Muscle layer of colon (tissue), 2 donors: ENCODE results near the gene BICRA.
"Not testable (repeated sequence)": the region's sequence is repeated elsewhere in the genome, so short reads cannot be mapped to it uniquely, and the experiment has no call there.

Experiments used
- H3K27ac ChIP-seq: one replicate; pipeline ENCODE4 v1.7.0; 2013; ENCODE audit warnings: low read depth, mild to moderate bottlenecking, low read length, moderate library complexity
- H3K27me3 ChIP-seq, 2 donors: one replicate each; pipeline ENCODE4 v1.7.0; 2013; ENCODE audit warnings: low read length in 2 of 2, mild to moderate bottlenecking in 2 of 2; ENCODE audit not compliant: insufficient read depth in 2 of 2, control insufficient read depth in 1 of 2
- H3K36me3 ChIP-seq: one replicate; pipeline ENCODE4 v1.7.0; 2013; ENCODE audit warnings: mild to moderate bottlenecking, low read length; ENCODE audit not compliant: insufficient read depth
- H3K4me1 ChIP-seq: one replicate; pipeline ENCODE4 v1.7.0; 2013; ENCODE audit warnings: mild to moderate bottlenecking, low read length; ENCODE audit not compliant: insufficient read depth
- H3K4me3 ChIP-seq, 2 donors: one replicate each; pipeline ENCODE4 v1.7.0; 2013; ENCODE audit warnings: low read length in 2 of 2, low read depth in 1 of 2, mild to moderate bottlenecking in 1 of 2, moderate library complexity in 1 of 2
- H3K9ac ChIP-seq: one replicate; pipeline ENCODE4 v1.7.0; 2013; ENCODE audit warnings: low read length
- H3K9me3 ChIP-seq: one replicate; pipeline ENCODE4 v1.7.0; 2013; ENCODE audit warnings: mild to moderate bottlenecking, low read length
- donor health status: abdominal sarcoma.
- donor health status: Adenocarcinoma of cecum.

Gene BICRA

DNA sequence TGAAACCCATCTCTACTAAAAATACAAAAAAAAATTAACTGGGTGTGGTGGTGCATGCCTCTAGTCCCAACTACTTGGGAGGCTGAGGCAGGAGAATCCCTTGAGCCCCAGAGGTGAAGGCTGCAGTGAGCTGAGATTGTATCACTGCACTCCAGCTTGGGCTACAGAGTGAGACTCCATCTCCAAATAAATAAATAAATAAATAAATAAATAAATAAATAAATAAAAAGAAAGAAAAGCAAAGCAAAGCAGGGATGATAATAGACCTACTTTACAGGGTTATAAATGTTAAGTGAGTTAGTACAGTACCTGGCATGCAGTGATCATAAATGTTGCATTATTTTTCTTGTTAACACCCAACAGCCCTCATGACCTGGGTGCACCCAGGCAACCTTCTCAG is 105.9 kb downstream of the BICRA start:
- not testable (repeated sequence) for H3K36me3 ChIP-seq, H3K27ac ChIP-seq, H3K27me3 ChIP-seq, H3K9me3 ChIP-seq, H3K9ac ChIP-seq
- Histone ChIP-seq H3K4me1 (peaks cover 50% of the 10 kb centered on the region), H3K4me3 (peak overlapping the region in 1 of 2 donors; percentile 94)

DNA sequence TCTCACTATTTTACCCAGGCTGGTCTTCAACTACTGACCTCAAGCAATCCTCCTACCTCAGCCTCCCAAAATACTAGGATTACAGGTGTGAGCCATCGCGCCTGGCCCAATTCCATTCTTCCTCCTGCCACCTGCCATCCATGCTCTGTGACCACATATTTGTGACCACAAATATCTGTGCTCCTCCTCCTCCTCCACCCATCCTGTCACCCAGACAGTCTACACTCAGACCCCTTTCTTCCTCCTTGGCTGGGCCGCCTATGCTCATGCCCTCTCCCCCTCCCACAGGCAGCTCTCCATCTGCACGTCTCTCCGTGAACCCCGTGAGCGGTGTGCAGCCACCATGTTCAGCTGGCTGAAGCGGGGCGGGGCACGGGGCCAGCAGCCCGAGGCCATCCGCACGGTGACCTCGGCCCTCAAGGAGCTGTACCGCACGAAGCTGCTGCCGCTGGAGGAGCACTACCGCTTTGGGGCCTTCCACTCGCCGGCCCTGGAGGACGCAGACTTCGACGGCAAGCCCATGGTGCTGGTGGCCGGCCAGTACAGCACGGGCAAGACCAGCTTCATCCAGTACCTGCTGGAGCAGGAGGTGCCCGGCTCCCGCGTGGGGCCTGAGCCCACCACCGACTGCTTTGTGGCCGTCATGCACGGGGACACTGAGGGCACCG is 107.5 kb downstream of the BICRA start:
- no peak overlapping the region for H3K9ac ChIP-seq
- peaks cover 9% of the 10 kb centered on the region for H3K36me3 ChIP-seq
- no peak overlapping the region for H3K27ac ChIP-seq
- H3K27me3 ChIP-seq = no peaks in the 10 kb centered on the region
- peaks cover 65% of the 10 kb centered on the region for H3K4me1 ChIP-seq
- no peak overlapping the region for H3K4me3 ChIP-seq
- H3K9me3 ChIP-seq = no peaks in the 10 kb centered on the region

DNA sequence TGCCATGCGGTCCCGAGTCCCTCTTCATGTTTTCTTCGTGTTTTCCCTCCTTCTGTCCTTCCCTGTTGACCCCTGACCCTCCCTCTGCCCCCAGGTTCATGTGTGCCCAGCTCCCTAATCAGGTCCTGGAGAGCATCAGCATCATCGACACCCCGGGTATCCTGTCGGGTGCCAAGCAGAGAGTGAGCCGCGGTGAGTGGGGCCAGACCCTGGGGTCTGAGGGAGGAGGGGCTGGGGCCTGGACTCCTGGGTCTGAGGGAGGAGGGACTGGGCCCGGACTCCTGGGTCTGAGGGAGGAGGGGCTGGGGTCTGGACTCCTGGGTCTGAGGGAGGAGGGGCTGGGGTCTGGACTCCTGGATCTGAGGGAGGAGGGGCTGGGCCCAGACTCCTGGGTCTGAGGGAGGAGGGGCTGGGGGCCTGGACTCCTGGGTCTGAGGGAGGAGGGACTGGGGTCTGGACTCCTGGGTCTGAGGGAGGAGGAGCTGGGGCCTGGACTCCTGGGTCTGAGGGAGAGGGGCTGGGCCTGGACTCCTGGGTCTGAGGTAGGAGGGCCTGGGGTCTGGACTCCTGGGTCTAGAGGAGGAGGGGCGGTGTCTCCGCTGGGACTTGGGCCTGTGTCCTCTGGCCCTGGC is 109.6 kb downstream of the BICRA start:
- peaks cover 74% of the 10 kb centered on the region for H3K4me1 ChIP-seq
- not testable (repeated sequence) for H3K9me3 ChIP-seq, H3K27me3 ChIP-seq, H3K36me3 ChIP-seq
- peak overlapping the region; percentile 80 for H3K9ac ChIP-seq
- peak overlapping the region; percentile 96 for H3K27ac ChIP-seq
- H3K4me3 ChIP-seq = peak overlapping the region; percentile 36 to 38

DNA sequence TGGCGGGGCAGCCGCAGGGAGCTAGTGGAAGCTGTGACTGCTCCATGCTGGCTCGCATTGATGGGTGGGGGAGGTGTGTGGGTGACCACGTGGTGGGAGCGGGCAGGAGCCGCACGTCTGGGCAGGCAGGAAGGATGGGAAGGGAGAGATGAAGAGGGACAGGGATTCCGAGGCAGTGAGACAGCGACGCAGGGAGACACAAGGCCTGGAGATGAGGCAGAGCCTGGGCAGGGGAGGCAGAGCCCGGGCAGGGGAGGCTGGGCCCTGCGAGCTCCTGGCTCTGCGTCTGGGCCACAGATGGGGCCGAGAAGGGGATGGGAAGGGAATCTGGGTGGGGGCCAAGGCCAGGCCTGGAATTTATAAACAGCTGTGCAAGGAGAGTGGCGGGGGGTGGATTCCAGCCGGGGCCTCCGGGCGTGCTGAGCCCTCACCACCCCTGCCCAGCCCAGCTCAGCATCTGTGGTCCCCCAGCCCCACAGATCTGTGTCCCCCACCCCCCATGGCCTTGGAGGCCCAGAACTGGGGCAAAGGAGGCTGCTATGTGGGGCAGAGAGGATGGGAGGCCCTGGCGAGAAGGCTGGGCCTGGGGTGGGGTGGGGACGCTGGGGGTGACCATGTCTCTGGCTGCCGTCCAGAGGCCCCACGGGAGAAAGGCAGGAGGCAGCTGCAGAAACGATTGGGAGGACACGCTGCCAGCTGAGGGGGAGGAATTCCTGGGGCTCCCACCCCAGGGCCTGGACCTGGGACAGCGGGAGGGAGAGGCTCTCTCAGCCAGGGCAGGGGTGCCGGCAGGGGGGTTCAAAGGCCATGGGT is 110.3 kb downstream of the BICRA start:
- H3K9me3 ChIP-seq = no peaks in the 10 kb centered on the region
- peak overlapping the region; percentile 96 for H3K27ac ChIP-seq
- peak overlapping the region; percentile 80 for H3K9ac ChIP-seq
- peaks cover 12% of the 10 kb centered on the region for H3K36me3 ChIP-seq
- H3K4me1 ChIP-seq = peaks cover 76% of the 10 kb centered on the region
- H3K27me3 ChIP-seq = no peaks in the 10 kb centered on the region
- H3K4me3 ChIP-seq = peak overlapping the region; percentile 36 to 38

DNA sequence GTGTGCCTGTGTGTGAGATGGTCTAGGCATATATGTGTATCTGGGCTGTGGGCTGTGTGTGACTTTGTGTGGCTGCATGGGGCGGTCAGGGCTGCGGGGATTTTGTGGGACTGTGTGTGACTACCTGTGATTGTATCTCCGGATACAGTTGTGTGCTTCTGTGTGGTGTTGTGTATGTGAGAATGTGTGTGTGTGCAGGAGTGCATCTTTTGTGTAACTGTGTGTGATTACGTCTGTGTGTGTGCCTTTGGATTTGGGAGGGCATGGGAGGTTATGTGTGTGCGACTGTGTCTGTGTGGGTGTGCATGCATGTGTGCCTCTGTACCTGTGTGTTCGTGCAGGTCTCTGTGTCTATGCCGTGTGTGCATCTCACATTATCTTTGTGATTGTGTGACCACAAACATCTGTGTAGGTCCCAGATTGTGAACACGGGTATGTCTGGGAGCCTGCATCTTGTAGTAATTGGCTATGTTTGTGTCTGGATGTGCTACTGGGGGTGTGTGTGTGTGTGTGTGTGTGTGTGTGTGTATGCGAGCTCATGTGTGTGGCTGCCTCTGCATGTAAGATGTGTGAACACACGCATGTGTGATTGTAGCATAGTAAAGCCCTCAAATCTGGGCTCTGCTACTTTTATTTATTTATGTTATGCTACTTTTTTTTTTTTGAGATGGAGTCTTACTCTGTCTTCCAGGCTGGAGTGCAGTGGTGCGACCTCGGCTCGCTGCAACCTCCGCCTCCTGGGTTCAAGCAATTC is 111.9 kb downstream of the BICRA start:
- peaks cover 17% of the 10 kb centered on the region for H3K36me3 ChIP-seq

DNA sequence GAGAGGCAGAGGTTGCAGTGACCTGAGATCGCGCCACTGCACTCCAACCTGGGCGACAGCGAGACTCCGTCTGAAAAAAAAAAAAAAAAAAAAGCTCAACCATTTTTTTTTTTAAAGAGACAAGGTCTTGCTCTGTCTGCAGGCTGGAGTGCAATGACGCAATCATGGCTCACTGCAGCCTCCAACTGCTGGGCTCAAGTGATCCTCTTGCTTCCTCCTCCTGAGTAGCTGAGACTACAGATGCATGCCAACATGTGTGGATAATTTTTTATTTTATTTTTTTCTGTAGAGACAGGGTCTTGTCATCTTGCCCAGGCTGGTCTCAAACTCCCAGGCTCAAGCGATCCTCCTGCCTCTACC is 114.6 kb downstream of the BICRA start:
- Histone ChIP-seq H3K27me3 (no peaks in the 10 kb centered on the region), H3K9ac (no peak overlapping the region), H3K9me3 (no peaks in the 10 kb centered on the region), H3K4me1 (peaks cover 53% of the 10 kb centered on the region), H3K36me3 (peaks cover 25% of the 10 kb centered on the region), H3K27ac (peak overlapping the region; percentile 80), H3K4me3 (peak overlapping the region in 1 of 2 donors; percentile 50)

More for the DNA sequence above, 111.9 kb downstream of the BICRA start:
- Histone ChIP-seq H3K27me3 (no peaks in the 10 kb centered on the region), H3K4me1 (peaks cover 66% of the 10 kb centered on the region), H3K9ac (no peak overlapping the region), H3K4me3 (no peak overlapping the region), H3K27ac (peak overlapping the region; percentile 49), H3K9me3 (no peaks in the 10 kb centered on the region)

DNA sequence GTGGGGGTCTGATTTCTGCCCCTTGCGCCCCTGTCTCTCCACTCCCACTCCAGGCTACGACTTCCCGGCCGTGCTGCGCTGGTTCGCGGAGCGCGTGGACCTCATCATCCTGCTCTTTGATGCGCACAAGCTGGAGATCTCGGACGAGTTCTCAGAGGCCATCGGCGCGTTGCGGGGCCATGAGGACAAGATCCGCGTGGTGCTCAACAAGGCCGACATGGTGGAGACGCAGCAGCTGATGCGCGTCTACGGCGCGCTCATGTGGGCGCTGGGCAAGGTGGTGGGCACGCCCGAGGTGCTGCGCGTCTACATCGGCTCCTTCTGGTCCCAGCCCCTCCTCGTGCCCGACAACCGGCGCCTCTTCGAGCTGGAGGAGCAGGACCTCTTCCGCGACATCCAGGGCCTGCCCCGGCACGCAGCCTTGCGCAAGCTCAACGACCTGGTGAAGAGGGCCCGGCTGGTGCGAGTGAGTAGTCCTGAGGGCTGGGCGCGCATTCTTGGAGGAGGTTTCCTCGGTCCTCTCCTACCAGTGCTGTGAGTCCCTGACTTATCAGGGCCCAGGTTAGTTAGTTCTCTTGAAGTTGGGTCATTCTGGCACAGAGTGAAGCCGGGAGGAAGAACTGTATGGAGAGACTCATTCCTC is 116.9 kb downstream of the BICRA start:
- Histone ChIP-seq H3K4me1 (peaks cover 45% of the 10 kb centered on the region), H3K27me3 (no peaks in the 10 kb centered on the region), H3K27ac (no peak overlapping the region), H3K36me3 (peaks cover 39% of the 10 kb centered on the region), H3K9me3 (no peaks in the 10 kb centered on the region), H3K4me3 (no peak overlapping the region), H3K9ac (no peak overlapping the region)

DNA sequence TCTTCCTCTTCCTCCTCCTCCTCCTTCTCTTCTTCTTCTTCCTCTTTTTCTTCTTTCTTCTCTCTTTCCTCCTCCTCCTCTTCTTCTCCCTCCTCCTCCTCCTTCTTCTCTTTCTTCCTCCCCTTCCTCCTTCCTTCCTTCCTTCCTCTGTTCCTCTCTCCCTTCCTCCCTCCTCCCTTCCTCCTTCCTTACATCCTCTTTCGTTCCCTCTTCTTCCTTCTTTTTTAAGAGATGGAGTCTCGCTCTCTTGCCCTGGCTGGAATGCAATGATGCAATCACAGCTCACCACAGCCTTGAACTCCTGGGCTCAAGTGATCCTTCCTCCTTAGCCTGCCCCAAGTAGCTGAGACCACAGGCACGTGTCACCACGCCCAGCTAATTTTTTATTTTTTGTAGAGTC is 117.5 kb downstream of the BICRA start:
- Histone ChIP-seq H3K27me3 (no peaks in the 10 kb centered on the region), H3K36me3 (peaks cover 40% of the 10 kb centered on the region), H3K9me3 (no peaks in the 10 kb centered on the region), H3K4me3 (no peak overlapping the region), H3K9ac (no peak overlapping the region), H3K4me1 (peaks cover 39% of the 10 kb centered on the region), H3K27ac (no peak overlapping the region)

DNA sequence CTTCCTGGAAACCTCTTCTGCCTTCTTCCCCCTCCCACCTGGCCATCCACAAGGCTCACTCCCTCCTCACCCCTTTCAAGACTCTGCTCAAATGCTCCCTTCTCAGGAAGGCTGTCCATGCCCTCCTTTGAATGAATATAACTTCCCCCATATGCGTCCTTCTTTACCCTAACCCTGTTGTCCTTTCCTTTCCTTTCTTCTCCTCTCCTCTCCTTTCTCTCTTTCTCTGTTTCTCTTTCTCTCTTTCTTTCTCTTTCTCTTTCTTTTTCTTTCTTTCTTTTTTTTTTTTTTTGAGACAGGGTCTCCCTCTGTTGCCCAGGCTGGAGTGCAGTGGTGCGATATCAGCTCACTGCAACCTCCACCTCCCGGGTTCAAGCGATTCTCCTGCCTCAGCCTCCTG is 119.4 kb downstream of the BICRA start:
- H3K4me3 ChIP-seq, H3K9ac ChIP-seq, H3K9me3 ChIP-seq, H3K27me3 ChIP-seq: not testable (repeated sequence)
- Histone ChIP-seq H3K4me1 (peaks cover 32% of the 10 kb centered on the region), H3K27ac (peak overlapping the region; percentile 75), H3K36me3 (peaks cover 45% of the 10 kb centered on the region)

DNA sequence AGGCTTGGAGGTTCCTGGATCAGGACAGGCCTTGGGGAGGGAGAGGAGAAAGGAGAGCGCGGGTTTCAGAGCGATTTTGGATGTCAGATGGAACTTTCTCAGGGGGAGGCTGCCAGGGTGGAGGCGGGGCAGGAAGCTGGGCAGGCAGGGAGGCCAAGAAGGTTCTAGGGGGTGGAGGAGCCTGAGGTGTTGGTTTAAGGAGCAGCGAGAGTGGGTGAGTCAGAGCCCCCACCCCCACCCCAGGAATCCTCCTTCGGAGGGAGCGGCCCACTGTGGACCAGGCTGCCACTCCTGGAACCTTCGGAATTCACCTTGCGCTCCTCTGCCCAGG is 120.5 kb downstream of the BICRA start:
- Histone ChIP-seq H3K9ac (no peak overlapping the region), H3K36me3 (peaks cover 41% of the 10 kb centered on the region), H3K4me1 (peaks cover 24% of the 10 kb centered on the region)

More for the DNA sequence above, 120.5 kb downstream of the BICRA start:
- peak overlapping the region; percentile 88 for H3K27ac ChIP-seq
- H3K27me3 ChIP-seq = no peaks in the 10 kb centered on the region
- H3K9me3 ChIP-seq = no peaks in the 10 kb centered on the region
- H3K4me3 ChIP-seq = no peak overlapping the region
